Measurements from ENCODE around the gene ACAA2.

The ACAA2 gene

GRCh38 chr18:49734836-49735235, 78.5 kb downstream of the ACAA2 start:
- H3K9ac ChIP-seq (ENCODE audit: low read depth, low read length): no peak overlapping the region
- H3K4me2 ChIP-seq (ENCODE audit: insufficient read depth, low read length): no peak overlapping the region
- no peak for DNase-seq
- H3K36me3 ChIP-seq (ENCODE audit: insufficient read depth, low read length): no peaks in the 10 kb centered on the region
- ATAC-seq (ENCODE audit: insufficient read depth, low read depth): no peak
- no peak overlapping the region for H3K4me3 ChIP-seq (ENCODE audit: low read depth in 1 of 2, low read length in 2 of 2)
- H4K20me1 ChIP-seq (ENCODE audit: insufficient read depth, low read length): no peaks in the 10 kb centered on the region
- no peaks in the 10 kb centered on the region for H3K79me2 ChIP-seq (ENCODE audit: insufficient read depth, low read length)
- no peaks in the 10 kb centered on the region for H3K4me1 ChIP-seq (ENCODE audit: insufficient read depth, low read length)
- H2AFZ ChIP-seq (ENCODE audit: low read depth, low read length): no peak overlapping the region
- H3K27me3 ChIP-seq (ENCODE audit: insufficient read depth, low read length, poor library complexity): peaks cover 6% of the 10 kb centered on the region
- H3K27ac ChIP-seq (ENCODE audit: low read length): no peak overlapping the region
- H3K9me3 ChIP-seq (ENCODE audit: insufficient read depth, low read length, severe bottlenecking): no peaks in the 10 kb centered on the region
- no peak for TF ChIP-seq EZH2 (IDR thresholded peaks at IDR 0.05; ENCODE audit: borderline replicate concordance, low read depth, low read length, severe bottlenecking)
- no peak for TF ChIP-seq CTCF (IDR thresholded peaks at IDR 0.05; ENCODE audit: borderline replicate concordance, extremely low read depth, low read length, poor library complexity, severe bottlenecking)

- Histone ChIP-seq H3K4me1 (ENCODE audit: insufficient read depth, low read length) (no peaks in the 10 kb centered on the region), H3K4me2 (ENCODE audit: insufficient read depth, low read length) (no peak overlapping the region), H3K9me3 (ENCODE audit: insufficient read depth, low read length, severe bottlenecking) (no peaks in the 10 kb centered on the region), H3K4me3 (ENCODE audit: low read depth in 1 of 2, low read length in 2 of 2) (no peak overlapping the region), H3K36me3 (ENCODE audit: insufficient read depth, low read length) (no peaks in the 10 kb centered on the region), H4K20me1 (ENCODE audit: insufficient read depth, low read length) (no peaks in the 10 kb centered on the region), H3K27ac (ENCODE audit: low read length) (no peak overlapping the region), H3K9ac (ENCODE audit: low read depth, low read length) (no peak overlapping the region), H2AFZ (ENCODE audit: low read depth, low read length) (no peak overlapping the region), H3K79me2 (ENCODE audit: insufficient read depth, low read length) (no peaks in the 10 kb centered on the region), H3K27me3 (ENCODE audit: insufficient read depth, low read length, poor library complexity) (peaks cover 6% of the 10 kb centered on the region)
- TF ChIP-seq EZH2 (IDR thresholded peaks at IDR 0.05; ENCODE audit: borderline replicate concordance, low read depth, low read length, severe bottlenecking) (no peak), CTCF (IDR thresholded peaks at IDR 0.05; ENCODE audit: borderline replicate concordance, extremely low read depth, low read length, poor library complexity, severe bottlenecking) (no peak)
- ATAC-seq (ENCODE audit: insufficient read depth, low read depth) (no peak), DNase-seq (no peak)
Observed at GRCh38 chr18:49733896-49734585, 79.3 kb downstream of the ACAA2 start.

- Histone ChIP-seq H3K4me2 (ENCODE audit: insufficient read depth, low read length) (no peak overlapping the region), H3K9ac (ENCODE audit: low read depth, low read length) (no peak overlapping the region), H3K27ac (ENCODE audit: low read length) (no peak overlapping the region), H3K4me1 (ENCODE audit: insufficient read depth, low read length) (no peaks in the 10 kb centered on the region), H3K79me2 (ENCODE audit: insufficient read depth, low read length) (no peaks in the 10 kb centered on the region), H3K9me3 (ENCODE audit: insufficient read depth, low read length, severe bottlenecking) (no peaks in the 10 kb centered on the region), H3K4me3 (ENCODE audit: low read depth in 1 of 2, low read length in 2 of 2) (no peak overlapping the region), H3K27me3 (ENCODE audit: insufficient read depth, low read length, poor library complexity) (peaks cover 6% of the 10 kb centered on the region), H3K36me3 (ENCODE audit: insufficient read depth, low read length) (no peaks in the 10 kb centered on the region), H4K20me1 (ENCODE audit: insufficient read depth, low read length) (no peaks in the 10 kb centered on the region), H2AFZ (ENCODE audit: low read depth, low read length) (no peak overlapping the region)
- no peak for DNase-seq
- TF ChIP-seq CTCF (IDR thresholded peaks at IDR 0.05; ENCODE audit: borderline replicate concordance, extremely low read depth, low read length, poor library complexity, severe bottlenecking) (no peak), EZH2 (IDR thresholded peaks at IDR 0.05; ENCODE audit: borderline replicate concordance, low read depth, low read length, severe bottlenecking) (no peak)
- no peak for ATAC-seq (ENCODE audit: insufficient read depth, low read depth)
Observed at GRCh38 chr18:49733321-49733720, 80.0 kb downstream of the ACAA2 start.
